ENCODE results near the gene UHRF2. TPM values are rescaled to one million over a fixed set of nuclear protein-coding genes. Genes with fewer than 3 reads are reported as not detected.

UHRF2 gene
- total and polyA plus RNA-seq, 2 of the 13 experiments (the other 11 are each of a cell fraction or from before 2014, with no cell fraction given): 42.1 to 44.2 TPM

DNA sequence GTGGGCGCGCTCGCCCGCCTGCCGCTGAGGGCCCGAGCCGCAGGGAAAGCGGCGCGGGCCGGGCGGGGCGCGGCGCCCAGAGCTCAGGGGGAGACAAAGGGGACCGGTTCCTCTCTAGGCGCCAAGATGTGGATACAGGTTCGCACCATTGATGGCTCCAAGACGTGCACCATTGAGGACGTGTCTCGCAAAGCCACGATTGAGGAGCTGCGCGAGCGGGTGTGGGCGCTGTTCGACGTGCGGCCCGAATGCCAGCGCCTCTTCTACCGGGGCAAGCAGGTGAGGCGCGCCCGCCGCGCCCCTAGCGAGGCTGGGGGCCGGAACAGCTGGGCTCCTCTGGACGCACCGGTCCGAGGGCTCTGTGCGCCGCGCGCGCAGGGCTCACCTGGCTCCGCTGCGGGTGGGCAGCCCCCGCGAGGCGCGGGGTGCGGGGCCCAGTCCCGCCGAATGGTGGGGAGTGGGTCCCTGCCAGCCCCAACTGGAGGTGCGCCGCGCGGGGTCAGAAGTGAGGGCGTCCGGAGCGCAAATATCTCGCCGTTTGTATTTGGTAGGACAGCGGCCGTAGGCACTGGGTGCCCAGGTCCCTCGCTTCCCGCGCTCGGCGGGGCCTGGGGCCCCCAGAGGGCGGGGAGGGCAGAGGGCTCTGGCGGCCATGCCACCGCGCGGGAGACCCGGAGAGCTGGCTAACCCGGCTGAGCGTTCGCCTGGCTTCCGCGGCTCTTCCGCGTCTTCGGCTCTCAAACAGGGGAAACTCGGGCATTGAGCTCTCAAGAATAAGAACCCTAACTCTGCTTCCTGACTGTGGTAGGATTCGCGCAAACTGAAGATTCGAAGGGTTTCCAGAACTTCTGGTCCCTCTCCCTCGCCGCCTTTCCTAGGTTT, 607 bp downstream of the UHRF2 start (continued):
- no peak for TF ChIP-seq ZNF260 (CRISPR knock-in tag; IDR thresholded peaks at IDR 0.05; ENCODE audit: borderline replicate concordance, low read depth)
- no peak for TF ChIP-seq BRCA1 (CRISPR knock-in tag; IDR thresholded peaks at IDR 0.05)
- no peak for TF ChIP-seq GTF3A (CRISPR knock-in tag; conservative IDR thresholded peaks at IDR 0.05)
- TF ChIP-seq, protein P1, sequence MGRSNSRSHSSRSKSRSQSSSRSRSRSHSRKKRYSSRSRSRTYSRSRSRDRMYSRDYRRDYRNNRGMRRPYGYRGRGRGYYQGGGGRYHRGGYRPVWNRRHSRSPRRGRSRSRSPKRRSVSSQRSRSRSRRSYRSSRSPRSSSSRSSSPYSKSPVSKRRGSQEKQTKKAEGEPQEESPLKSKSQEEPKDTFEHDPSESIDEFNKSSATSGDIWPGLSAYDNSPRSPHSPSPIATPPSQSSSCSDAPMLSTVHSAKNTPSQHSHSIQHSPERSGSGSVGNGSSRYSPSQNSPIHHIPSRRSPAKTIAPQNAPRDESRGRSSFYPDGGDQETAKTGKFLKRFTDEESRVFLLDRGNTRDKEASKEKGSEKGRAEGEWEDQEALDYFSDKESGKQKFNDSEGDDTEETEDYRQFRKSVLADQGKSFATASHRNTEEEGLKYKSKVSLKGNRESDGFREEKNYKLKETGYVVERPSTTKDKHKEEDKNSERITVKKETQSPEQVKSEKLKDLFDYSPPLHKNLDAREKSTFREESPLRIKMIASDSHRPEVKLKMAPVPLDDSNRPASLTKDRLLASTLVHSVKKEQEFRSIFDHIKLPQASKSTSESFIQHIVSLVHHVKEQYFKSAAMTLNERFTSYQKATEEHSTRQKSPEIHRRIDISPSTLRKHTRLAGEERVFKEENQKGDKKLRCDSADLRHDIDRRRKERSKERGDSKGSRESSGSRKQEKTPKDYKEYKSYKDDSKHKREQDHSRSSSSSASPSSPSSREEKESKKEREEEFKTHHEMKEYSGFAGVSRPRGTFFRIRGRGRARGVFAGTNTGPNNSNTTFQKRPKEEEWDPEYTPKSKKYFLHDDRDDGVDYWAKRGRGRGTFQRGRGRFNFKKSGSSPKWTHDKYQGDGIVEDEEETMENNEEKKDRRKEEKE (IDR thresholded peaks at IDR 0.05): no peak
- TF ChIP-seq, protein P2, sequence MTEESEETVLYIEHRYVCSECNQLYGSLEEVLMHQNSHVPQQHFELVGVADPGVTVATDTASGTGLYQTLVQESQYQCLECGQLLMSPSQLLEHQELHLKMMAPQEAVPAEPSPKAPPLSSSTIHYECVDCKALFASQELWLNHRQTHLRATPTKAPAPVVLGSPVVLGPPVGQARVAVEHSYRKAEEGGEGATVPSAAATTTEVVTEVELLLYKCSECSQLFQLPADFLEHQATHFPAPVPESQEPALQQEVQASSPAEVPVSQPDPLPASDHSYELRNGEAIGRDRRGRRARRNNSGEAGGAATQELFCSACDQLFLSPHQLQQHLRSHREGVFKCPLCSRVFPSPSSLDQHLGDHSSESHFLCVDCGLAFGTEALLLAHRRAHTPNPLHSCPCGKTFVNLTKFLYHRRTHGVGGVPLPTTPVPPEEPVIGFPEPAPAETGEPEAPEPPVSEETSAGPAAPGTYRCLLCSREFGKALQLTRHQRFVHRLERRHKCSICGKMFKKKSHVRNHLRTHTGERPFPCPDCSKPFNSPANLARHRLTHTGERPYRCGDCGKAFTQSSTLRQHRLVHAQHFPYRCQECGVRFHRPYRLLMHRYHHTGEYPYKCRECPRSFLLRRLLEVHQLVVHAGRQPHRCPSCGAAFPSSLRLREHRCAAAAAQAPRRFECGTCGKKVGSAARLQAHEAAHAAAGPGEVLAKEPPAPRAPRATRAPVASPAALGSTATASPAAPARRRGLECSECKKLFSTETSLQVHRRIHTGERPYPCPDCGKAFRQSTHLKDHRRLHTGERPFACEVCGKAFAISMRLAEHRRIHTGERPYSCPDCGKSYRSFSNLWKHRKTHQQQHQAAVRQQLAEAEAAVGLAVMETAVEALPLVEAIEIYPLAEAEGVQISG (CRISPR knock-in tag; IDR thresholded peaks at IDR 0.05): no peak
- TF ChIP-seq TOE1 (CRISPR knock-in tag; IDR thresholded peaks at IDR 0.05): no peak
- TF ChIP-seq, protein P3, sequence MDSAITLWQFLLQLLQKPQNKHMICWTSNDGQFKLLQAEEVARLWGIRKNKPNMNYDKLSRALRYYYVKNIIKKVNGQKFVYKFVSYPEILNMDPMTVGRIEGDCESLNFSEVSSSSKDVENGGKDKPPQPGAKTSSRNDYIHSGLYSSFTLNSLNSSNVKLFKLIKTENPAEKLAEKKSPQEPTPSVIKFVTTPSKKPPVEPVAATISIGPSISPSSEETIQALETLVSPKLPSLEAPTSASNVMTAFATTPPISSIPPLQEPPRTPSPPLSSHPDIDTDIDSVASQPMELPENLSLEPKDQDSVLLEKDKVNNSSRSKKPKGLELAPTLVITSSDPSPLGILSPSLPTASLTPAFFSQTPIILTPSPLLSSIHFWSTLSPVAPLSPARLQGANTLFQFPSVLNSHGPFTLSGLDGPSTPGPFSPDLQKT (CRISPR knock-in tag; IDR thresholded peaks at IDR 0.05; ENCODE audit: borderline replicate concordance): no peak
- no peak for TF ChIP-seq GABPA (IDR thresholded peaks at IDR 0.05; ENCODE audit: low read depth, low read length)
- no peak for TF ChIP-seq GABPA (CRISPR knock-in tag; IDR thresholded peaks at IDR 0.05; ENCODE audit: low read depth)
- no peak for TF ChIP-seq KAT7 (CRISPR knock-in tag; IDR thresholded peaks at IDR 0.05; ENCODE audit: borderline replicate concordance)
- TF ChIP-seq KDM4B (CRISPR knock-in tag; IDR thresholded peaks at IDR 0.05): no peak
- TF ChIP-seq, protein P4, sequence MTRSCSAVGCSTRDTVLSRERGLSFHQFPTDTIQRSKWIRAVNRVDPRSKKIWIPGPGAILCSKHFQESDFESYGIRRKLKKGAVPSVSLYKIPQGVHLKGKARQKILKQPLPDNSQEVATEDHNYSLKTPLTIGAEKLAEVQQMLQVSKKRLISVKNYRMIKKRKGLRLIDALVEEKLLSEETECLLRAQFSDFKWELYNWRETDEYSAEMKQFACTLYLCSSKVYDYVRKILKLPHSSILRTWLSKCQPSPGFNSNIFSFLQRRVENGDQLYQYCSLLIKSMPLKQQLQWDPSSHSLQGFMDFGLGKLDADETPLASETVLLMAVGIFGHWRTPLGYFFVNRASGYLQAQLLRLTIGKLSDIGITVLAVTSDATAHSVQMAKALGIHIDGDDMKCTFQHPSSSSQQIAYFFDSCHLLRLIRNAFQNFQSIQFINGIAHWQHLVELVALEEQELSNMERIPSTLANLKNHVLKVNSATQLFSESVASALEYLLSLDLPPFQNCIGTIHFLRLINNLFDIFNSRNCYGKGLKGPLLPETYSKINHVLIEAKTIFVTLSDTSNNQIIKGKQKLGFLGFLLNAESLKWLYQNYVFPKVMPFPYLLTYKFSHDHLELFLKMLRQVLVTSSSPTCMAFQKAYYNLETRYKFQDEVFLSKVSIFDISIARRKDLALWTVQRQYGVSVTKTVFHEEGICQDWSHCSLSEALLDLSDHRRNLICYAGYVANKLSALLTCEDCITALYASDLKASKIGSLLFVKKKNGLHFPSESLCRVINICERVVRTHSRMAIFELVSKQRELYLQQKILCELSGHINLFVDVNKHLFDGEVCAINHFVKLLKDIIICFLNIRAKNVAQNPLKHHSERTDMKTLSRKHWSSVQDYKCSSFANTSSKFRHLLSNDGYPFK (CRISPR knock-in tag; IDR thresholded peaks at IDR 0.05; ENCODE audit: borderline replicate concordance): peak; percentile 50; the same call in 1 of the 2 replicates
- TF ChIP-seq NFYB (CRISPR knock-in tag; IDR thresholded peaks at IDR 0.05): no peak
- TF ChIP-seq ZNF121 (CRISPR knock-in tag; IDR thresholded peaks at IDR 0.05): 0 out of 2 replicates have a peak, but pooled peaks have one; percentile 4
- no peak for TF ChIP-seq ZNF24 (IDR thresholded peaks at IDR 0.05)
- no peak for TF ChIP-seq WIZ (CRISPR knock-in tag; IDR thresholded peaks at IDR 0.05)
- TF ChIP-seq, protein P5, sequence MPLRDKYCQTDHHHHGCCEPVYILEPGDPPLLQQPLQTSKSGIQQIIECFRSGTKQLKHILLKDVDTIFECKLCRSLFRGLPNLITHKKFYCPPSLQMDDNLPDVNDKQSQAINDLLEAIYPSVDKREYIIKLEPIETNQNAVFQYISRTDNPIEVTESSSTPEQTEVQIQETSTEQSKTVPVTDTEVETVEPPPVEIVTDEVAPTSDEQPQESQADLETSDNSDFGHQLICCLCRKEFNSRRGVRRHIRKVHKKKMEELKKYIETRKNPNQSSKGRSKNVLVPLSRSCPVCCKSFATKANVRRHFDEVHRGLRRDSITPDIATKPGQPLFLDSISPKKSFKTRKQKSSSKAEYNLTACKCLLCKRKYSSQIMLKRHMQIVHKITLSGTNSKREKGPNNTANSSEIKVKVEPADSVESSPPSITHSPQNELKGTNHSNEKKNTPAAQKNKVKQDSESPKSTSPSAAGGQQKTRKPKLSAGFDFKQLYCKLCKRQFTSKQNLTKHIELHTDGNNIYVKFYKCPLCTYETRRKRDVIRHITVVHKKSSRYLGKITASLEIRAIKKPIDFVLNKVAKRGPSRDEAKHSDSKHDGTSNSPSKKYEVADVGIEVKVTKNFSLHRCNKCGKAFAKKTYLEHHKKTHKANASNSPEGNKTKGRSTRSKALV (CRISPR knock-in tag; IDR thresholded peaks at IDR 0.05): peak; percentile 69
